Panc1 (cell line): ENCODE measurements around the gene KCNE2. TPM values are rescaled to one million over a fixed set of nuclear protein-coding genes. Genes with fewer than 3 reads are reported as not detected.

ENCODE experiments used
- ATAC-seq: fragments of 200-7000 bp; cut with Tn5 transposase; 2 replicates; pipeline ENCODE4 v1.9.1; 2020; ENCODE audit warnings: mild to moderate bottlenecking, moderate library complexity
- Bru-seq: library from RNA; stranded (reverse); fragments of 400-500 nt; gene quantifications from one replicate; lab custom pipeline; 2021; lab: Mats Ljungman, UMichigan
- BruChase-seq, 2 experiments: library from RNA; stranded (reverse); fragments of 400-500 nt; gene quantifications; one replicate each; lab custom pipeline; 2021; lab: Mats Ljungman, UMichigan
- BruUV-seq: library from RNA; stranded (reverse); fragments of 400-500 nt; replicated peaks from 2 replicates; lab custom pipeline; 2021; lab: Mats Ljungman, UMichigan
- CTCF ChIA-PET: fragments of 300-600 bp; sonication (Branson Sonifier 250); formaldehyde crosslinking; loops from one replicate; lab custom pipeline; 2022; ENCODE audit warnings: antibody characterized with exemption; lab: Charles Lee
- POLR2A ChIA-PET: fragments of 300-600 bp; sonication (Branson Sonifier 250); formaldehyde crosslinking; loops from one replicate; lab custom pipeline; 2022; ENCODE audit warnings: antibody characterized with exemption; lab: Charles Lee
- DNase-seq: peaks from one replicate; pipeline ENCODE4 v3.0.0-alpha.2; 2010; ENCODE audit warnings: low read depth, low spot score
- H3K27ac ChIP-seq: 2 replicates; pipeline ENCODE4 v1.5.1; 2011; ENCODE audit warnings: mild to moderate bottlenecking, low read length, inconsistent platforms
- H3K27me3 ChIP-seq: fragments of 200-500 bp; sonication (Bioruptor generic); 2 replicates; pipeline ENCODE4 v1.6.0; 2014; ENCODE audit warnings: low read length, inconsistent platforms; ENCODE audit not compliant: control insufficient read depth, insufficient read depth
- H3K36me3 ChIP-seq: fragments of 200-500 bp; sonication (Bioruptor generic); 2 replicates; pipeline ENCODE4 v1.5.1; 2014; ENCODE audit warnings: inconsistent platforms, mild to moderate bottlenecking, low read length, moderate library complexity; ENCODE audit not compliant: control insufficient read depth, insufficient read depth
- H3K4me1 ChIP-seq: 2 replicates; pipeline ENCODE4 v1.5.1; 2011; ENCODE audit warnings: inconsistent platforms, mild to moderate bottlenecking, low read length, moderate library complexity; ENCODE audit not compliant: control insufficient read depth, insufficient read depth
- H3K4me3 ChIP-seq, 2 experiments: 2 replicates each; pipeline ENCODE4 v1.5.1; 2011 to 2012; ENCODE audit warnings: low read depth in 2 of 2, low read length in 2 of 2, mild to moderate bottlenecking in 2 of 2, inconsistent platforms in 1 of 2, moderate library complexity in 1 of 2
- H3K9me3 ChIP-seq: fragments of 200-500 bp; sonication (Bioruptor generic); 2 replicates; pipeline ENCODE4 v1.5.1; 2014; ENCODE audit warnings: low read depth, mild to moderate bottlenecking, inconsistent platforms, low read length, moderate library complexity; ENCODE audit not compliant: control insufficient read depth, insufficient read depth
- POLR2AphosphoS5 ChIP-seq: IDR thresholded peaks from 2 replicates; pipeline ENCODE4 v1.6.1; 2012; ENCODE audit warnings: mild to moderate bottlenecking, low read depth, low read length, moderate library complexity
- SIN3A ChIP-seq: IDR thresholded peaks from 2 replicates; pipeline ENCODE4 v1.6.1; 2012; ENCODE audit warnings: low read depth, mild to moderate bottlenecking, low read length, moderate library complexity, borderline replicate concordance; ENCODE audit not compliant: insufficient read depth
- TCF7L2 ChIP-seq: IDR thresholded peaks from 2 replicates; pipeline ENCODE4 v1.6.1; 2011; ENCODE audit warnings: mild to moderate bottlenecking, low read depth, low read length, inconsistent platforms
- in situ Hi-C: cut with HindIII; loops from 2 replicates; pipeline ENCODE4 v1.10.0; 2016; ENCODE audit warnings: low sequenced_read_pairs, low pct_unique_long_range_greater_than_20kb
- intact Hi-C: fragments of 100-400 bp; cut with micrococcal nuclease; formaldehyde crosslinking; loops from one replicate; pipeline ENCODE4 v1.10.0; 2022; ENCODE audit not compliant: unreplicated experiment
- long read RNA-seq: library from polyadenylated mRNA; unstranded; transcript quantifications from one replicate; pipeline ENCODE4 v2.0.0, GENCODE V29; 2021; ENCODE audit not compliant: unreplicated experiment
- polyA plus RNA-seq: library from polyadenylated mRNA; unstranded; fragments of >200 nt; gene quantifications from one replicate; pipeline ENCODE4 v1.2.1, GENCODE V29; 2012; ENCODE audit warnings: missing spikeins; ENCODE audit not compliant: insufficient read length
- total RNA-seq: library from RNA; stranded (reverse); gene quantifications from one replicate; pipeline ENCODE4 v1.2.1, GENCODE V29; 2021; ENCODE audit not compliant: unreplicated experiment
- TF ChIP-seq, protein P1 (sequence below), 2 experiments: IDR thresholded peaks; 2 replicates each; pipeline ENCODE4 v1.6.1; 2011 to 2012; ENCODE audit warnings: low read depth in 2 of 2, control low read depth in 1 of 2, low read length in 1 of 2, mild to moderate bottlenecking in 1 of 2, moderate library complexity in 1 of 2; ENCODE audit not compliant: insufficient read depth in 1 of 2
- TF ChIP-seq, protein P2 (sequence below): fragments of 450-650 bp; IDR thresholded peaks from 2 replicates; pipeline ENCODE4 v1.5.1; 2017; ENCODE audit warnings: mild to moderate bottlenecking

The KCNE2 gene, protein sequence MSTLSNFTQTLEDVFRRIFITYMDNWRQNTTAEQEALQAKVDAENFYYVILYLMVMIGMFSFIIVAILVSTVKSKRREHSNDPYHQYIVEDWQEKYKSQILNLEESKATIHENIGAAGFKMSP
- total RNA-seq = not detected
- not detected for polyA plus RNA-seq
- Bru-seq, nascent RNA = percentile 25 among the genes with signal in this experiment
- percentile 31 among the genes with signal in this experiment for BruChase-seq, experiment 1, labeled RNA remaining after a 2-hour chase
- BruChase-seq, experiment 2, labeled RNA remaining after a 6-hour chase = percentile 23 among the genes with signal in this experiment
- long read RNA-seq = 0 reads

- intact Hi-C loops = no loop called here
- TF ChIP-seq SIN3A = no peak
- TF ChIP-seq, protein P1, sequence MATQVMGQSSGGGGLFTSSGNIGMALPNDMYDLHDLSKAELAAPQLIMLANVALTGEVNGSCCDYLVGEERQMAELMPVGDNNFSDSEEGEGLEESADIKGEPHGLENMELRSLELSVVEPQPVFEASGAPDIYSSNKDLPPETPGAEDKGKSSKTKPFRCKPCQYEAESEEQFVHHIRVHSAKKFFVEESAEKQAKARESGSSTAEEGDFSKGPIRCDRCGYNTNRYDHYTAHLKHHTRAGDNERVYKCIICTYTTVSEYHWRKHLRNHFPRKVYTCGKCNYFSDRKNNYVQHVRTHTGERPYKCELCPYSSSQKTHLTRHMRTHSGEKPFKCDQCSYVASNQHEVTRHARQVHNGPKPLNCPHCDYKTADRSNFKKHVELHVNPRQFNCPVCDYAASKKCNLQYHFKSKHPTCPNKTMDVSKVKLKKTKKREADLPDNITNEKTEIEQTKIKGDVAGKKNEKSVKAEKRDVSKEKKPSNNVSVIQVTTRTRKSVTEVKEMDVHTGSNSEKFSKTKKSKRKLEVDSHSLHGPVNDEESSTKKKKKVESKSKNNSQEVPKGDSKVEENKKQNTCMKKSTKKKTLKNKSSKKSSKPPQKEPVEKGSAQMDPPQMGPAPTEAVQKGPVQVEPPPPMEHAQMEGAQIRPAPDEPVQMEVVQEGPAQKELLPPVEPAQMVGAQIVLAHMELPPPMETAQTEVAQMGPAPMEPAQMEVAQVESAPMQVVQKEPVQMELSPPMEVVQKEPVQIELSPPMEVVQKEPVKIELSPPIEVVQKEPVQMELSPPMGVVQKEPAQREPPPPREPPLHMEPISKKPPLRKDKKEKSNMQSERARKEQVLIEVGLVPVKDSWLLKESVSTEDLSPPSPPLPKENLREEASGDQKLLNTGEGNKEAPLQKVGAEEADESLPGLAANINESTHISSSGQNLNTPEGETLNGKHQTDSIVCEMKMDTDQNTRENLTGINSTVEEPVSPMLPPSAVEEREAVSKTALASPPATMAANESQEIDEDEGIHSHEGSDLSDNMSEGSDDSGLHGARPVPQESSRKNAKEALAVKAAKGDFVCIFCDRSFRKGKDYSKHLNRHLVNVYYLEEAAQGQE (IDR thresholded peaks at IDR 0.05; ENCODE audit: insufficient read depth in 1 of 2, low read depth in 2 of 2, low read length in 1 of 2) = no peak
- TF ChIP-seq, protein P2, sequence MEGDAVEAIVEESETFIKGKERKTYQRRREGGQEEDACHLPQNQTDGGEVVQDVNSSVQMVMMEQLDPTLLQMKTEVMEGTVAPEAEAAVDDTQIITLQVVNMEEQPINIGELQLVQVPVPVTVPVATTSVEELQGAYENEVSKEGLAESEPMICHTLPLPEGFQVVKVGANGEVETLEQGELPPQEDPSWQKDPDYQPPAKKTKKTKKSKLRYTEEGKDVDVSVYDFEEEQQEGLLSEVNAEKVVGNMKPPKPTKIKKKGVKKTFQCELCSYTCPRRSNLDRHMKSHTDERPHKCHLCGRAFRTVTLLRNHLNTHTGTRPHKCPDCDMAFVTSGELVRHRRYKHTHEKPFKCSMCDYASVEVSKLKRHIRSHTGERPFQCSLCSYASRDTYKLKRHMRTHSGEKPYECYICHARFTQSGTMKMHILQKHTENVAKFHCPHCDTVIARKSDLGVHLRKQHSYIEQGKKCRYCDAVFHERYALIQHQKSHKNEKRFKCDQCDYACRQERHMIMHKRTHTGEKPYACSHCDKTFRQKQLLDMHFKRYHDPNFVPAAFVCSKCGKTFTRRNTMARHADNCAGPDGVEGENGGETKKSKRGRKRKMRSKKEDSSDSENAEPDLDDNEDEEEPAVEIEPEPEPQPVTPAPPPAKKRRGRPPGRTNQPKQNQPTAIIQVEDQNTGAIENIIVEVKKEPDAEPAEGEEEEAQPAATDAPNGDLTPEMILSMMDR = no peak
- no peak for TF ChIP-seq TCF7L2
- no peak for TF ChIP-seq POLR2AphosphoS5
- ATAC-seq (no peak), DNase-seq (no peak)
- in situ Hi-C loops = no loop called here
- POLR2A ChIA-PET = no interaction called here
- Histone ChIP-seq H3K27ac (no peak within 1 kb of the TSS), H3K4me3 (no peak within 1 kb of the TSS), H3K36me3 (no peaks in the 10 kb centered on the region), H3K27me3 (no peaks in the 10 kb centered on the region), H3K4me1 (0 out of 2 replicates have a peak, but pooled peaks cover 3% of the 10 kb centered on the region), H3K9me3 (no peaks in the 10 kb centered on the region)
- BruUV-seq = no TSS peak
- CTCF ChIA-PET = interaction anchor here (0.6 to 0.7 kb wide), 2 partner anchors 16 to 439 kb away, joined by 3 read pairs; no protein-coding TSS in a partner anchor
Measured at GRCh38 chr21:34363733-34364132, at the start of gene KCNE2. Gene KCNE2, plus strand, starts transcription at chr21:34364006. Its CDS starts 6,473 bp downstream, at chr21:34370479.

- intact Hi-C loops = no loop called here
- CTCF ChIA-PET = no interaction called here
- in situ Hi-C loops = no loop called here
- no peaks in the 10 kb centered on the region for H3K36me3 ChIP-seq
- peaks cover 3% of the 10 kb centered on the region; the same call in 1 of the 2 replicates for H3K27me3 ChIP-seq
- no peak for TF ChIP-seq SIN3A
- TF ChIP-seq, protein P2 = no peak
- TF ChIP-seq TCF7L2 = no peak
- TF ChIP-seq POLR2AphosphoS5 = no peak
- POLR2A ChIA-PET = no interaction called here
- ATAC-seq (no peak), DNase-seq (no peak)
- no peak overlapping the region for H3K4me3 ChIP-seq
- no peaks in the 10 kb centered on the region for H3K4me1 ChIP-seq
- H3K27ac ChIP-seq = no peak overlapping the region
- no peaks in the 10 kb centered on the region for H3K9me3 ChIP-seq
- no TSS peak for BruUV-seq
Measured at GRCh38 chr21:34319585-34319984, 44.2 kb upstream of the KCNE2 start.
